ENCODE measurements around the gene C2orf69. TPM values are rescaled to one million over a fixed set of nuclear protein-coding genes. Genes with fewer than 3 reads are reported as not detected.
"Not testable (repeated sequence)": the region's sequence is repeated elsewhere in the genome, so short reads cannot be mapped to it uniquely, and the experiment has no call there.

C2orf69 gene
- total and polyA plus RNA-seq, 3 experiments from 2014 or later: 12.9 to 20.9 (median 19.8) TPM

DNA sequence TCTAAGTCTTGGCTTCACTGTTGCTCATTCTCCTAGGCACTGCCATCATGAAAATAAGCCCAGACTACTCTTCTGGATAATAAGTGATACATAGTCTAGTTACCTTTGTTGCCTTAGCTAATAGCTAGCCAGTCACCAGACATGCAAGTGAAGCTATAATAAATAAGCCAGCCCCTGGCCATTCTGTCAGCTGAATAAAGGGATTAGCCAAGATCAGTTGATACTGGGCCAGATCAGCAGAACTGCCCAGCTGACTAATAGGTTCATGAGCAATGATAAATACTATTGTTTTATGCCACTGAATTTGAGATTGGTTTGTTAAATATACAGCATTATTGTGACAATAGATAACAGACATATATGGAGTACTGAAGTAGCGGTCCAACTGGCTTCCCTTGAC lies 8.0 kb upstream of the C2orf69 start:
- no peak overlapping the region for H3K27ac Mint-ChIP-seq
- Histone ChIP-seq H3K4me3 (ENCODE audit: low read length) (no peak overlapping the region), H3K4me1 (ENCODE audit: insufficient read depth, low read length) (no peaks in the 10 kb centered on the region), H3K9me3 (ENCODE audit: low read length) (no peaks in the 10 kb centered on the region), H3K27ac (ENCODE audit: low read depth, low read length) (peak overlapping the region; percentile 13), H3K36me3 (ENCODE audit: insufficient read depth, low read length) (no peaks in the 10 kb centered on the region), H3K27me3 (ENCODE audit: insufficient read depth, low read length, poor library complexity, severe bottlenecking) (no peaks in the 10 kb centered on the region)
- no peaks in the 10 kb centered on the region for H3K36me3 Mint-ChIP-seq
- no peak for DNase-seq
- POLR2A ChIA-PET: no interaction called here
- H3K4me1 Mint-ChIP-seq: no peaks in the 10 kb centered on the region
- H3K4me3 Mint-ChIP-seq: no peak overlapping the region
- CTCF ChIA-PET: interaction anchor here (0.6 to 1.2 kb wide), 2 partner anchors 66 to 1569 kb away, joined by 3 read pairs; no protein-coding TSS in a partner anchor
- peaks cover 6 to 40% of the 10 kb centered on the region in 2 donors for H3K27me3 Mint-ChIP-seq
- H3K9me3 Mint-ChIP-seq: no peaks in the 10 kb centered on the region

- peak overlapping the region in 1 of 8 donors; percentile 2 for H3K27ac Mint-ChIP-seq
- Histone ChIP-seq H3K27ac (ENCODE audit: low read depth, low read length) (no peak overlapping the region), H3K4me1 (ENCODE audit: insufficient read depth, low read length) (peaks cover 5% of the 10 kb centered on the region), H3K4me3 (ENCODE audit: low read length) (no peak overlapping the region), H3K36me3 (ENCODE audit: insufficient read depth, low read length) (no peaks in the 10 kb centered on the region), H3K27me3 (ENCODE audit: insufficient read depth, low read length, poor library complexity, severe bottlenecking) (no peaks in the 10 kb centered on the region), H3K9me3 (ENCODE audit: low read length) (no peaks in the 10 kb centered on the region)
- no peaks in the 10 kb centered on the region for H3K9me3 Mint-ChIP-seq
- DNase-seq: no peak
- H3K27me3 Mint-ChIP-seq: peaks cover 5 to 36% of the 10 kb centered on the region in 2 donors
- ChIA-PET CTCF (no interaction called here), POLR2A (no interaction called here)
- peak overlapping the region in 1 of 7 donors; percentile 45 for H3K4me3 Mint-ChIP-seq
- H3K36me3 Mint-ChIP-seq: peaks cover 0 to 11% (median 1%) of the 10 kb centered on the region in 3 donors
- H3K4me1 Mint-ChIP-seq: peaks cover 11 to 15% (median 14%) of the 10 kb centered on the region in 3 donors
Observed at GRCh38 chr2:199907008-199907714, 3.9 kb upstream of the C2orf69 start.

DNA sequence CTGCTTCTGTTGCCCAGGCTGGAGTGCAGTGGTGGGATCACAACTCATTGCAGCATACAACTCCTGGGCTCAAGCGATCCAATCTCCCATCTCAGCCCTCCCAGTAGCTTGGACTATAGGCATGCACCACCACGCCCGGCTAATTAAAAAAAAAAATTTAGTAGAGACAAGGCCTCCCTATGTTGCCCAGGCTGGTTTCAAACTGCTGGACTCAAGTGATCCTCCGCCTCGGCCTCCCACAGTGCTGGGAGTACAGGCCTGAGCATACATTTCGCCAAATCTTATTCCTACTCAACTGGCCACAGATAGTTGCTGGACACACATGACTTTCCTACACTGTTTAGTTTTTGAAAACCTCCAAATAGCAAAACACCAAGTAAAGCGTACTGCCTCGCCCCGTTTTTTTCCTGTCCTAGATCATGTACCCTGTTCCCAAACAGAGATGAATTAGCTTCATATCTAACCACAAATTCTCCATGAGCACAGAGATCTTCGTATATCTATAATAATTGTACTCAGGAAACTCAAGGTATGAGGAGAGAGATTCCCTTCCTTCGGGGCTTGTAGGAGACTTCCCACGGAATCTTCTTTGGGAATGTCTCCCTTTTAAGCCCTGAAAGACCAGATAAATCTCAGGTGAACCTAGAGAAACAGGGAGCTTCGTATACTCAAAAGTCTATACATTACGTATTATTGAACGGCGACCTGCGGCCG lies 598 bp upstream of the C2orf69 start:
- no peak for DNase-seq
- Mint-ChIP-seq H3K9me3 (no peaks in the 10 kb centered on the region), H3K36me3 (peaks cover 0 to 14% (median 1%) of the 10 kb centered on the region in 3 donors), H3K27ac (peak overlapping the region; percentile 60 to 99 (median 97)), H3K27me3 (peaks cover 2 to 19% of the 10 kb centered on the region in 2 donors), H3K4me3 (peak overlapping the region; percentile 89 to 98 (median 95)), H3K4me1 (peaks cover 33 to 42% (median 41%) of the 10 kb centered on the region in 3 donors)
- ChIA-PET CTCF (interaction anchor here (1.3 kb wide), 1 partner anchor 18 kb away, joined by 3 read pairs; no protein-coding TSS in a partner anchor), POLR2A (no interaction called here)
- H3K4me3 ChIP-seq (ENCODE audit: low read length): peak overlapping the region; percentile 94
- no peaks in the 10 kb centered on the region for H3K27me3 ChIP-seq (ENCODE audit: insufficient read depth, low read length, poor library complexity, severe bottlenecking)
- no peaks in the 10 kb centered on the region for H3K36me3 ChIP-seq (ENCODE audit: insufficient read depth, low read length)
- H3K9me3 ChIP-seq (ENCODE audit: low read length): no peaks in the 10 kb centered on the region
- H3K4me1 ChIP-seq (ENCODE audit: insufficient read depth, low read length): peaks cover 24% of the 10 kb centered on the region
- peak overlapping the region; percentile 81 for H3K27ac ChIP-seq (ENCODE audit: low read depth, low read length)

GRCh38 chr2:199911877-199912161 lies 726 bp downstream of the C2orf69 start:
- Mint-ChIP-seq H3K4me3 (peak overlapping the region; percentile 89 to 98 (median 95)), H3K27me3 (peaks cover 2 to 9% of the 10 kb centered on the region in 2 donors), H3K36me3 (peaks cover 11 to 26% (median 12%) of the 10 kb centered on the region in 3 donors), H3K9me3 (no peaks in the 10 kb centered on the region), H3K27ac (peak overlapping the region; percentile 60 to 97 (median 96)), H3K4me1 (peaks cover 35 to 55% (median 54%) of the 10 kb centered on the region in 3 donors)
- no peak for DNase-seq
- Histone ChIP-seq H3K4me1 (ENCODE audit: insufficient read depth, low read length) (peaks cover 24% of the 10 kb centered on the region), H3K27ac (ENCODE audit: low read depth, low read length) (peak overlapping the region; percentile 81), H3K9me3 (ENCODE audit: low read length) (no peaks in the 10 kb centered on the region), H3K4me3 (ENCODE audit: low read length) (peak overlapping the region; percentile 94), H3K36me3 (ENCODE audit: insufficient read depth, low read length) (no peaks in the 10 kb centered on the region), H3K27me3 (ENCODE audit: insufficient read depth, low read length, poor library complexity, severe bottlenecking) (no peaks in the 10 kb centered on the region)
- CTCF ChIA-PET: no interaction called here
- POLR2A ChIA-PET: no interaction called here

- H3K27me3 ChIP-seq (ENCODE audit: insufficient read depth, low read length, poor library complexity, severe bottlenecking); H3K27me3 Mint-ChIP-seq; H3K9me3 ChIP-seq (ENCODE audit: low read length); CTCF ChIA-PET; POLR2A ChIA-PET; H3K9me3 Mint-ChIP-seq; DNase-seq; H3K27ac ChIP-seq (ENCODE audit: low read depth, low read length); H3K36me3 ChIP-seq (ENCODE audit: insufficient read depth, low read length): not testable (repeated sequence)
- Mint-ChIP-seq H3K27ac (peak overlapping the region in 5 of 8 donors; percentile 26 to 97 (median 58)), H3K36me3 (peaks cover 13 to 34% (median 16%) of the 10 kb centered on the region in 3 donors), H3K4me1 (peaks cover 35 to 63% (median 62%) of the 10 kb centered on the region in 3 donors), H3K4me3 (peak overlapping the region; percentile 89 to 98 (median 95))
- H3K4me3 ChIP-seq (ENCODE audit: low read length): peak overlapping the region; percentile 94
- peaks cover 24% of the 10 kb centered on the region for H3K4me1 ChIP-seq (ENCODE audit: insufficient read depth, low read length)
Observed at GRCh38 chr2:199912553-199913114, 1.5 kb downstream of the C2orf69 start.

DNA sequence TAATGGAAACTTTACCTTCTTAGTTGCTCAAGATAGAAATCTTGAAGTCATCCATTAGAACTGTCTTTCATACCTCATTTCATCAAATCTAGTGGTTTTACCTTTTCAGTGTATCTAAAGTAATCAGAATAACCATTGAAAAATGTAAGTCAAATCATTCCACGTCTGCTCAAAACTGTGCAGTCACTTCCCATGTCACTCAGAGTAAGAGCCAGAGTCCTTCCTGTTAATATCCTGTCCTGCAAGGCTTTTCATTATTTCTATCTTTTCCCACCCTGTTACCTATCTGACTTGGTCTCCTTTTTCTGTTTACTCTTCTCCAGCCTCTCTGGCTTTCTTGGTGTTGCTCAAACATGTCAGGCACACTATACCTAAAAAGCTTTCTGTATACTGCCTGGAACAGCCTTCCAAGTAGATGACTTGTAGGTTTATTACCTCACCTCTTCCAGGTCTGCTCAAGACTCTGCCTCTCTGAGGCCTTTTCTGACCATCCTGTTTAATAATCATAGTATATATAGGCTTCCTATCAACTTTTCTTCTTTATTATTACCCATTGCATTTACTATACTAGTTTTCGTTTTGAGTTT lies 3.4 kb downstream of the C2orf69 start:
- H3K36me3 ChIP-seq (ENCODE audit: insufficient read depth, low read length): no peaks in the 10 kb centered on the region
- H3K4me3 Mint-ChIP-seq: peak overlapping the region; percentile 3 to 77 (median 33)
- ChIA-PET POLR2A (no interaction called here), CTCF (interaction anchor here (1.4 kb wide), 1 partner anchor 9 kb away, joined by 4 read pairs; no protein-coding TSS in a partner anchor)
- peak overlapping the region; percentile 13 to 78 (median 34) for H3K27ac Mint-ChIP-seq
- H3K27me3 Mint-ChIP-seq: no peaks in the 10 kb centered on the region
- H3K4me3 ChIP-seq (ENCODE audit: low read length): no peak overlapping the region
- no peaks in the 10 kb centered on the region for H3K9me3 ChIP-seq (ENCODE audit: low read length)
- no peaks in the 10 kb centered on the region for H3K9me3 Mint-ChIP-seq
- DNase-seq: no peak
- H3K4me1 ChIP-seq (ENCODE audit: insufficient read depth, low read length): peaks cover 24% of the 10 kb centered on the region
- H3K27ac ChIP-seq (ENCODE audit: low read depth, low read length): no peak overlapping the region
- no peaks in the 10 kb centered on the region for H3K27me3 ChIP-seq (ENCODE audit: insufficient read depth, low read length, poor library complexity, severe bottlenecking)
- peaks cover 13 to 48% (median 19%) of the 10 kb centered on the region in 3 donors for H3K36me3 Mint-ChIP-seq
- H3K4me1 Mint-ChIP-seq: peaks cover 41 to 72% (median 71%) of the 10 kb centered on the region in 3 donors

DNA sequence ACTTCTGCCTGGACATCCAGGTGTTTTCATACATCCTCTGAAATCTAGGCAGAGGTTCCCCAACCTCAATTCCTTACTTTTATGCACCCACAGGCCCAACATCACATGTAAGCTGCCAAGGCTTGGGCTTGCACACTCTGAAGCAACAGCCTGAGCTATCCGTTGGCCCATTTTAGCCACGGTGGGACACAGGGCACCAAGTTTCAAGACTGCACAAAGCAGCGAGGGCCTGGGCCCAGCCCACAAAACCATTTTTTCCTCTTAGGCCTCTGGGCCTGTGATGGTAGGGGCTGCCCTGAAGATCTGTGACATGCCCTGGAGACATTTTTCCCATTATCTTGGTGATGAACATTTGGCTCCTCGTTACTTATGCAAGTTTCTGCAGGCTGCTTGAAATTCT lies 5.9 kb downstream of the C2orf69 start:
- ChIA-PET POLR2A (no interaction called here), CTCF (no interaction called here)
- Histone ChIP-seq H3K27ac (ENCODE audit: low read depth, low read length) (no peak overlapping the region), H3K4me3 (ENCODE audit: low read length) (no peak overlapping the region), H3K27me3 (ENCODE audit: insufficient read depth, low read length, poor library complexity, severe bottlenecking) (no peaks in the 10 kb centered on the region), H3K4me1 (ENCODE audit: insufficient read depth, low read length) (peaks cover 21% of the 10 kb centered on the region), H3K9me3 (ENCODE audit: low read length) (no peaks in the 10 kb centered on the region), H3K36me3 (ENCODE audit: insufficient read depth, low read length) (no peaks in the 10 kb centered on the region)
- Mint-ChIP-seq H3K27ac (peak overlapping the region in 1 of 8 donors; percentile 26), H3K4me3 (no peak overlapping the region), H3K27me3 (no peaks in the 10 kb centered on the region), H3K36me3 (peaks cover 13 to 42% (median 18%) of the 10 kb centered on the region in 3 donors), H3K4me1 (peaks cover 39 to 74% (median 64%) of the 10 kb centered on the region in 3 donors), H3K9me3 (no peaks in the 10 kb centered on the region)
- no peak for DNase-seq
